ENCODE data around the gene RBBP8NL. TPM values are rescaled to one million over a fixed set of nuclear protein-coding genes. Genes with fewer than 3 reads are reported as not detected.

The RBBP8NL gene
- total and polyA plus RNA-seq, 2 experiments from 2014 or later: 0.10 to 1.1 TPM

GRCh38 chr20:62378215-62378614 is 49.1 kb downstream of the RBBP8NL start:
- Mint-ChIP-seq H3K4me3 (no peak overlapping the region), H3K9me3 (peaks cover 5% of the 10 kb centered on the region), H3K27me3 (ENCODE audit: insufficient read depth, low read depth, poor library complexity) (peaks cover 23% of the 10 kb centered on the region), H3K27ac (no peak overlapping the region), H3K4me1 (peaks cover 36% of the 10 kb centered on the region), H3K36me3 (ENCODE audit: low read depth) (peaks cover 23% of the 10 kb centered on the region)
- Histone ChIP-seq H3K36me3 (ENCODE audit: insufficient read depth) (no peaks in the 10 kb centered on the region), H3K4me1 (ENCODE audit: insufficient read depth) (peaks cover 14% of the 10 kb centered on the region), H2AFZ (no peak overlapping the region), H3K4me3 (no peak overlapping the region), H3K79me2 (replicated peaks; ENCODE audit: insufficient read depth) (no peaks in the 10 kb centered on the region), H3K27me3 (ENCODE audit: insufficient read depth) (no peaks in the 10 kb centered on the region), H3K4me2 (no peak overlapping the region; the same call in 1 of the 2 replicates), H3K27ac (ENCODE audit: low read depth) (0 out of 2 replicates have a peak overlapping the region, but pooled peaks have one; percentile 59), H4K20me1 (replicated peaks; ENCODE audit: insufficient read depth) (no peaks in the 10 kb centered on the region), H3K9me2 (ENCODE audit: insufficient read depth) (no peaks in the 10 kb centered on the region; the same call in 1 of the 2 replicates), H3F3A (replicated peaks; ENCODE audit: low read depth) (peaks cover 17% of the 10 kb centered on the region; the same call in 1 of the 2 replicates)
- DNase-seq (ENCODE audit: low spot score) (no peak), ATAC-seq (peak; percentile 1; the same call in 2 of the 3 replicates)
- TF ChIP-seq POLR2AphosphoS5 (IDR thresholded peaks at IDR 0.05; ENCODE audit: low read depth): no peak
- TF ChIP-seq ZNF331 (CRISPR knock-in tag; IDR thresholded peaks at IDR 0.05; ENCODE audit: low read depth): no peak
- no peak for TF ChIP-seq EZH2 (IDR thresholded peaks at IDR 0.05; ENCODE audit: low read depth, unreplicated experiment)

- ATAC-seq (no peak), DNase-seq (ENCODE audit: low spot score) (no peak)
- no peaks in the 10 kb centered on the region; the same call in 1 of the 2 replicates for H3K9me2 ChIP-seq (ENCODE audit: insufficient read depth)
- H3K36me3 ChIP-seq (ENCODE audit: insufficient read depth): no peaks in the 10 kb centered on the region
- peaks cover 14% of the 10 kb centered on the region; the same call in 1 of the 2 replicates for H3F3A ChIP-seq (replicated peaks; ENCODE audit: low read depth)
- no peak overlapping the region for H3K4me3 Mint-ChIP-seq
- H2AFZ ChIP-seq: no peak overlapping the region
- H3K4me1 ChIP-seq (ENCODE audit: insufficient read depth): peaks cover 14% of the 10 kb centered on the region
- peaks cover 26% of the 10 kb centered on the region for H3K27me3 Mint-ChIP-seq (ENCODE audit: insufficient read depth, low read depth, poor library complexity)
- peaks cover 42% of the 10 kb centered on the region for H3K4me1 Mint-ChIP-seq
- peaks cover 5% of the 10 kb centered on the region for H3K9me3 Mint-ChIP-seq
- H3K27me3 ChIP-seq (ENCODE audit: insufficient read depth): no peaks in the 10 kb centered on the region
- no peak overlapping the region for H3K4me3 ChIP-seq
- H3K79me2 ChIP-seq (replicated peaks; ENCODE audit: insufficient read depth): no peaks in the 10 kb centered on the region
- H4K20me1 ChIP-seq (replicated peaks; ENCODE audit: insufficient read depth): no peaks in the 10 kb centered on the region
- no peak for TF ChIP-seq ETS1 (IDR thresholded peaks at IDR 0.05)
- TF ChIP-seq CTCF (conservative IDR thresholded peaks at IDR 0.05; ENCODE audit: low read depth in 2 of 2): 0 out of 4 replicates have a peak, but pooled peaks of 1 of the 2 experiments have one; percentile 7
- peak overlapping the region; percentile 97 for H3K27ac ChIP-seq (ENCODE audit: low read depth)
- no peak overlapping the region; the same call in 1 of the 2 replicates for H3K4me2 ChIP-seq
- peaks cover 20% of the 10 kb centered on the region for H3K36me3 Mint-ChIP-seq (ENCODE audit: low read depth)
- no peak overlapping the region for H3K27ac Mint-ChIP-seq
These were observed 49.6 kb downstream of the RBBP8NL start for GRCh38 chr20:62377615-62378178.

GRCh38 chr20:62377064-62377461 is 50.3 kb downstream of the RBBP8NL start:
- peaks cover 14% of the 10 kb centered on the region for H3K36me3 Mint-ChIP-seq (ENCODE audit: low read depth)
- no peak for TF ChIP-seq ZNF462 (CRISPR knock-in tag; IDR thresholded peaks at IDR 0.05)
- no peak for TF ChIP-seq POLR2AphosphoS5 (IDR thresholded peaks at IDR 0.05; ENCODE audit: low read depth)

More at GRCh38 chr20:62377064-62377461, 50.3 kb downstream of the RBBP8NL start:
- H3F3A ChIP-seq (replicated peaks; ENCODE audit: low read depth): peaks cover 14% of the 10 kb centered on the region; the same call in 1 of the 2 replicates
- H3K9me3 Mint-ChIP-seq: peaks cover 3% of the 10 kb centered on the region
- no peaks in the 10 kb centered on the region for H4K20me1 ChIP-seq (replicated peaks; ENCODE audit: insufficient read depth)
- H3K4me2 ChIP-seq: peak overlapping the region; percentile 57; the same call in 1 of the 2 replicates
- no peaks in the 10 kb centered on the region for H3K79me2 ChIP-seq (replicated peaks; ENCODE audit: insufficient read depth)
- peaks cover 41% of the 10 kb centered on the region for H3K4me1 Mint-ChIP-seq
- no peak overlapping the region for H2AFZ ChIP-seq
- H3K4me3 Mint-ChIP-seq: peak overlapping the region; percentile 11; the same call in 1 of the 3 replicates
- no peaks in the 10 kb centered on the region; the same call in 1 of the 2 replicates for H3K9me2 ChIP-seq (ENCODE audit: insufficient read depth)
- H3K36me3 ChIP-seq (ENCODE audit: insufficient read depth): no peaks in the 10 kb centered on the region
- no peak overlapping the region for H3K4me3 ChIP-seq
- H3K4me1 ChIP-seq (ENCODE audit: insufficient read depth): peaks cover 14% of the 10 kb centered on the region
- H3K27me3 Mint-ChIP-seq (ENCODE audit: insufficient read depth, low read depth, poor library complexity): peaks cover 24% of the 10 kb centered on the region
- no peaks in the 10 kb centered on the region for H3K27me3 ChIP-seq (ENCODE audit: insufficient read depth)
- peak overlapping the region; percentile 69; the same call in 1 of the 2 replicates for H3K27ac Mint-ChIP-seq
- ATAC-seq (no peak), DNase-seq (ENCODE audit: low spot score) (no peak)
- H3K27ac ChIP-seq (ENCODE audit: low read depth): peak overlapping the region; percentile 97

Data from GM23338 (cell line).